Adipocyte (in vitro differentiated cells): ENCODE data around the gene SNCG.
"Not testable (repeated sequence)": the region's sequence is repeated elsewhere in the genome, so short reads cannot be mapped to it uniquely, and the experiment has no call there.

ENCODE experiments used
- DNase-seq: peaks from one replicate; pipeline ENCODE4 v3.0.0-alpha.2; 2015; ENCODE audit warnings: low read depth
- H3K27me3 ChIP-seq: replicated peaks from 2 replicates; pipeline ENCODE4 v1.7.0; 2013; ENCODE audit warnings: mild to moderate bottlenecking, low read length, moderate library complexity; ENCODE audit not compliant: control insufficient read depth, insufficient read depth
- H3K36me3 ChIP-seq: 2 replicates; pipeline ENCODE4 v1.7.0; 2013; ENCODE audit warnings: low read length, mild to moderate bottlenecking, moderate library complexity; ENCODE audit not compliant: control insufficient read depth, insufficient read depth, severe bottlenecking
- H3K4me1 ChIP-seq: 2 replicates; pipeline ENCODE4 v1.7.0; 2013; ENCODE audit warnings: mild to moderate bottlenecking, low read length, moderate library complexity; ENCODE audit not compliant: control insufficient read depth, insufficient read depth
- H3K4me3 ChIP-seq: 2 replicates; pipeline ENCODE4 v1.7.0; 2013; ENCODE audit warnings: mild to moderate bottlenecking, low read length, moderate library complexity
- H3K9ac ChIP-seq: 2 replicates; pipeline ENCODE4 v1.7.0; 2013; ENCODE audit warnings: mild to moderate bottlenecking, low read length, moderate library complexity
- H3K9me3 ChIP-seq: 2 replicates; pipeline ENCODE4 v1.7.0; 2013; ENCODE audit warnings: mild to moderate bottlenecking, low read length, moderate library complexity; ENCODE audit not compliant: control insufficient read depth

The SNCG gene

GRCh38 chr10:86991362-86991761 is 33.0 kb downstream of the SNCG start:
- not testable (repeated sequence) for H3K27me3 ChIP-seq, H3K4me3 ChIP-seq, DNase-seq, H3K9me3 ChIP-seq, H3K9ac ChIP-seq, H3K4me1 ChIP-seq
- peaks cover 18% of the 10 kb centered on the region for H3K36me3 ChIP-seq

GRCh38 chr10:86992456-86992855 is 34.1 kb downstream of the SNCG start:
- peak; percentile 50 for DNase-seq
- Histone ChIP-seq H3K9ac (no peak overlapping the region), H3K4me1 (peaks cover 4% of the 10 kb centered on the region), H3K27me3 (no peaks in the 10 kb centered on the region), H3K36me3 (peaks cover 18% of the 10 kb centered on the region), H3K9me3 (no peaks in the 10 kb centered on the region), H3K4me3 (no peak overlapping the region)

- no peak overlapping the region for H3K9ac ChIP-seq
- no peak for DNase-seq
- no peaks in the 10 kb centered on the region for H3K9me3 ChIP-seq
- H3K4me1 ChIP-seq: peaks cover 4% of the 10 kb centered on the region
- no peak overlapping the region for H3K4me3 ChIP-seq
- H3K36me3 ChIP-seq: peaks cover 18% of the 10 kb centered on the region
- no peaks in the 10 kb centered on the region for H3K27me3 ChIP-seq
These were observed 34.5 kb downstream of the SNCG start for GRCh38 chr10:86992929-86993328.

GRCh38 chr10:86999802-87000403 is 41.5 kb downstream of the SNCG start:
- DNase-seq, H3K36me3 ChIP-seq, H3K27me3 ChIP-seq, H3K9me3 ChIP-seq, H3K4me3 ChIP-seq, H3K9ac ChIP-seq: not testable (repeated sequence)
- peaks cover 12% of the 10 kb centered on the region for H3K4me1 ChIP-seq

GRCh38 chr10:87000491-87000890 is 42.1 kb downstream of the SNCG start:
- no peak overlapping the region for H3K4me3 ChIP-seq
- H3K36me3 ChIP-seq: no peaks in the 10 kb centered on the region
- H3K27me3 ChIP-seq: no peaks in the 10 kb centered on the region
- no peaks in the 10 kb centered on the region for H3K9me3 ChIP-seq
- peak; percentile 50 for DNase-seq
- peaks cover 12% of the 10 kb centered on the region for H3K4me1 ChIP-seq
- no peak overlapping the region for H3K9ac ChIP-seq

- not testable (repeated sequence) for H3K4me3 ChIP-seq, H3K9ac ChIP-seq, H3K27me3 ChIP-seq
These were observed 48.7 kb downstream of the SNCG start for GRCh38 chr10:87007124-87007523.

GRCh38 chr10:87007674-87008073 is 49.3 kb downstream of the SNCG start:
- not testable (repeated sequence) for H3K27me3 ChIP-seq, H3K4me1 ChIP-seq, H3K4me3 ChIP-seq, H3K9ac ChIP-seq, DNase-seq, H3K36me3 ChIP-seq, H3K9me3 ChIP-seq

More at GRCh38 chr10:87007124-87007523, 48.7 kb downstream of the SNCG start:
- H3K9me3 ChIP-seq, H3K36me3 ChIP-seq, H3K4me1 ChIP-seq: not testable (repeated sequence)
- DNase-seq: peak; percentile 50

- not testable (repeated sequence) for H3K36me3 ChIP-seq, H3K4me1 ChIP-seq, DNase-seq, H3K27me3 ChIP-seq, H3K9me3 ChIP-seq, H3K4me3 ChIP-seq, H3K9ac ChIP-seq
These were observed 49.9 kb downstream of the SNCG start for GRCh38 chr10:87008303-87008702.

GRCh38 chr10:87009134-87009696 is 50.8 kb downstream of the SNCG start:
- H3K27me3 ChIP-seq, H3K4me1 ChIP-seq, H3K4me3 ChIP-seq, H3K9ac ChIP-seq, DNase-seq, H3K36me3 ChIP-seq, H3K9me3 ChIP-seq: not testable (repeated sequence)
